IPS-15b (cell line): ENCODE results near the gene RNF141.

ENCODE experiments used
- H3K27me3 ChIP-seq: one replicate; pipeline ENCODE4 v1.6.1; 2013; ENCODE audit warnings: low read length; ENCODE audit not compliant: control insufficient read depth, insufficient read depth
- H3K36me3 ChIP-seq: one replicate; pipeline ENCODE4 v1.6.1; 2013; ENCODE audit warnings: low read length; ENCODE audit not compliant: control insufficient read depth, insufficient read depth
- H3K4me1 ChIP-seq: one replicate; pipeline ENCODE4 v1.6.1; 2013; ENCODE audit warnings: mild to moderate bottlenecking, low read length; ENCODE audit not compliant: control insufficient read depth, insufficient read depth
- H3K4me3 ChIP-seq: one replicate; pipeline ENCODE4 v1.5.1; 2013; ENCODE audit warnings: low read depth, low read length
- H3K9ac ChIP-seq: one replicate; pipeline ENCODE4 v1.6.1; 2013; ENCODE audit warnings: low read depth, mild to moderate bottlenecking, low read length
- H3K9me3 ChIP-seq: one replicate; pipeline ENCODE4 v1.6.1; 2013; ENCODE audit warnings: mild to moderate bottlenecking, low read length; ENCODE audit not compliant: control insufficient read depth, insufficient read depth

RNF141 gene

GRCh38 chr11:10558288-10558687, 17.3 kb upstream of the RNF141 start:
- Histone ChIP-seq H3K4me1 (peaks cover 2% of the 10 kb centered on the region), H3K27me3 (no peaks in the 10 kb centered on the region), H3K9me3 (no peaks in the 10 kb centered on the region), H3K4me3 (no peak overlapping the region), H3K36me3 (no peaks in the 10 kb centered on the region), H3K9ac (no peak overlapping the region)

DNA sequence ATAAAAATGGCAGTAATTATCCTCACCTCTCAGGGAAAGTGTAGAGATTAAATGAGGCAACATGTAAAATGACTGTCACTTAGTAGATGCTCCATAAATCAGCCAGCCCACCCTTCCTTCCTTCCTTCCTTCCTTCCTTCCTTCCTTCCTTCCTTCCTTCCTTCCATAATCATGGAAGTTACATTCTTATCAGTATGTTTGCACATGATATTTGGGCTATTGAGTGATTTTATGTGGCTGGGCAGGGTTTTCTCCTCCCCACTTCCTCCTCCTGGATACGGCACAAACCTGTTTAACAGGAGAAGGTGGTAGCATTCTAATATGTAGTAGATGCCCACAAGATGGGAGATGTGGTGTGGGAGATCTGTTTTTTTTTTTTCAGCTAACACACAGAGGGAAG, 15.6 kb upstream of the RNF141 start:
- Histone ChIP-seq H3K4me1 (peaks cover 2% of the 10 kb centered on the region), H3K27me3 (no peaks in the 10 kb centered on the region), H3K4me3 (no peak overlapping the region), H3K36me3 (no peaks in the 10 kb centered on the region), H3K9me3 (no peaks in the 10 kb centered on the region), H3K9ac (no peak overlapping the region)

- Histone ChIP-seq H3K9me3 (no peaks in the 10 kb centered on the region), H3K36me3 (no peaks in the 10 kb centered on the region), H3K27me3 (no peaks in the 10 kb centered on the region), H3K9ac (no peak overlapping the region), H3K4me1 (peaks cover 2% of the 10 kb centered on the region), H3K4me3 (no peak overlapping the region)
These were observed 10.9 kb upstream of the RNF141 start for GRCh38 chr11:10551845-10552352.

- Histone ChIP-seq H3K9me3 (no peaks in the 10 kb centered on the region), H3K9ac (no peak overlapping the region), H3K27me3 (no peaks in the 10 kb centered on the region), H3K4me3 (no peak overlapping the region), H3K36me3 (no peaks in the 10 kb centered on the region), H3K4me1 (peaks cover 2% of the 10 kb centered on the region)
These were observed 10.3 kb upstream of the RNF141 start for GRCh38 chr11:10551290-10551592.

GRCh38 chr11:10550503-10551289, 9.7 kb upstream of the RNF141 start:
- Histone ChIP-seq H3K4me3 (no peak overlapping the region), H3K4me1 (peaks cover 2% of the 10 kb centered on the region), H3K27me3 (no peaks in the 10 kb centered on the region), H3K9ac (no peak overlapping the region), H3K36me3 (no peaks in the 10 kb centered on the region), H3K9me3 (no peaks in the 10 kb centered on the region)

DNA sequence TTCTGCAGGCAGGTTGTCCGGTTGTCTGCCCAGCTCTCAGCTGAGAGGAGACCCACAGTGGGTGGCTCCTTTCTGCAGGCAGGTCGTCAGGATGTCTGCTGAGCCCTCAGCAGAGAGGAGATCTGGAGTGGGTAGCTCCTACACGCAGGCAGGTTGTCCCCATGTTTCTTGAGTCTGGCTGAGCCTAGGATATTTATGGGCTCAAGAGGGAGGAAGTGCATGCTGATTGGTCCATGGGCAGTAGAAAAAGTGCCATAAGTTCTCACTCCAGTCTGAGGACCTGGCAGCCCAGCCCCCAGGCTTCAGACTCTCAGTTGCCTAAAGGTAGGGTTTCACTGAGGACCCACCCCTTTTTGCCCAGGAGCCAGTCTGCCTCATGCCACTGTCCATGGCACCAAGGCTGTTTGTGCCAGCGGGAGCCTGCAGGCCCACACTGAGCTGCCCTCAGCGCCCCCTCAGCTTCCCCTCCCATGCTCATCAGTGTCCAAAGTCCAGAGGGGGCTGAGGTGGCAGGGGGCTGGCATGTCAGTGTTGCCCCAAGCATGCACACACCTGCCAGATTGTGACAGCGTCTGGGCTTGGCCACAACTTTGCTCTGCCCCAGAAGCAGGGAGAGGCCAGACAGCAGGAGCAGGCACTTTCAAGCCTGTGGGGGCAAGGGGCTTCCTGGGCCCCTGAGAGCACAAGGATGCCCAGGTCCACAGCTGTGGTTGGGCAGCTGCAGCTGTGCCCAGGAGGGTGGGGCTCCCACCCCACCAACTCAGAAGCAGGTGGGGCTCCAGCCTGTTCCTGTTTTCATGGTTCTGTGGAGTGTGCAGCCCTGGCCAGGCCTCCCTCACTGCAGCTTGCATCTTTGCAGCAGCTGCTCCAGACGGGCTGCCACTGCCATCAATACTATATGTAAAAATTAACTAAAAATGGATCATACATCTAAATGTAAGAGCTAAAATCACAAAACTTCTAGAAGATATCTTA, 3.8 kb upstream of the RNF141 start:
- H3K36me3 ChIP-seq = no peaks in the 10 kb centered on the region
- peaks cover 7% of the 10 kb centered on the region for H3K27me3 ChIP-seq
- H3K9ac ChIP-seq = no peak overlapping the region
- no peak overlapping the region for H3K4me3 ChIP-seq
- no peaks in the 10 kb centered on the region for H3K9me3 ChIP-seq
- H3K4me1 ChIP-seq = no peaks in the 10 kb centered on the region

DNA sequence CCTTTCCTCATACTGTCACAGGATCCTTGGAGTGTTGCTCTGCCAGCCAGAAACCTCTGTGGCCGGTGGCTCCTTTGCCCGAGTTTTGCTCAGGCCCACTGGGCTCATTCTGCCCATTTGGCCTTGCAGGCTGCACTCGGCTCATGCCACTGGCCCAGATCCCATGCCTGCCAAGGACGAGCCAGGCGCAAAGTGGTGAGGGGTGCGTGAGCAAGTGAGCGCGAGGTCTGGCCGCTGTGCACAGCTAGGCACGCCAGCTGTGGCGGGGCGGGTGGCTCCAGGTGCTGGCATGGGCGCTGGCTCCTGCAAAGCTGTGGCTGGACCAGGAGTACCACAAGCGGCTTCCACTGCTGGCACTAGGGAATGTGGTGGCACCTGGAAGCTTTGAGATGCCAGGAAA, 2.8 kb upstream of the RNF141 start:
- no peaks in the 10 kb centered on the region for H3K9me3 ChIP-seq
- H3K4me3 ChIP-seq = no peak overlapping the region
- no peaks in the 10 kb centered on the region for H3K4me1 ChIP-seq
- no peaks in the 10 kb centered on the region for H3K36me3 ChIP-seq
- peaks cover 7% of the 10 kb centered on the region for H3K27me3 ChIP-seq
- no peak overlapping the region for H3K9ac ChIP-seq

DNA sequence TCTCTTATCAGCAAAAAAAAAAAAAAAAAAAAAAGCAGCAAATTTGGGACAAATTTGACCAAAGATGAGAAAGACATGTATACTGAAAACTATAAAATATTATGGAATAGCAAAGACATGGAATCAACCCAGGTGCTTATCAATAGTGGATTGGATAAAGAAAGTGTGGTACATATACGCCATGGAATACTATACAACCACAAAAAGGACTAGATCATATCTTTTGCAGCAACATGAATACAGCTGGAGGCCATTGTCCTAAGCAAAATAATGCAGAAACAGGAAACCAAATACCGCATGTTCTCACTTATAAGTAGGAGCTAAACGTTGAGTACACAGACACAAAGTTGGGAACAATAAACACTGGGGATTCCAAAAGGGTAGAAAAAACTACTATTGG, 1.8 kb upstream of the RNF141 start:
- no peaks in the 10 kb centered on the region for H3K9me3 ChIP-seq
- H3K4me1 ChIP-seq = no peaks in the 10 kb centered on the region
- peaks cover 7% of the 10 kb centered on the region for H3K27me3 ChIP-seq
- no peaks in the 10 kb centered on the region for H3K36me3 ChIP-seq
- H3K4me3 ChIP-seq = no peak overlapping the region
- H3K9ac ChIP-seq = no peak overlapping the region

- Histone ChIP-seq H3K27me3 (peaks cover 7% of the 10 kb centered on the region), H3K9me3 (no peaks in the 10 kb centered on the region), H3K4me1 (no peaks in the 10 kb centered on the region), H3K36me3 (no peaks in the 10 kb centered on the region), H3K4me3 (peak overlapping the region; percentile 59), H3K9ac (no peak overlapping the region)
These were observed 559 bp upstream of the RNF141 start for GRCh38 chr11:10541561-10541930.

DNA sequence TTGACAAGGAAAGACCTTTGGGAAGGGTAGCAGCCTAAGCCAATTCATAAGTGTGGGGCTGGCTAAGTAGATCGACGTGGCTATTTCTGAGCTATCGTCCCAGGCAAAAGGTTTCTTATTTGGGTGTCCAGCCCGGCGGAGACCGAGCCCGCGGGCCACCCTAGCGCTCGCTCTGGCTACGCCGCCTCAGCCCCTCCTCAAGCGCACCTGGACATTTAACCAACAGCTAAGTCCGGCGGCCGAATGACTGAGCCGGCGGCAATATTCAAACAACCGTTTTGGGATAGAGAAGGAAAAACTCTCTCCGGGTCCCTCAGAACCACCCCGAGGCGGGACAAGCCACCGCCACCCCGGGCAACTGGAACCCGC, 457 bp downstream of the RNF141 start:
- H3K4me1 ChIP-seq = no peaks in the 10 kb centered on the region
- peaks cover 7% of the 10 kb centered on the region for H3K27me3 ChIP-seq
- peak overlapping the region; percentile 55 for H3K9ac ChIP-seq
- peak overlapping the region; percentile 83 for H3K4me3 ChIP-seq
- H3K36me3 ChIP-seq = no peaks in the 10 kb centered on the region
- no peaks in the 10 kb centered on the region for H3K9me3 ChIP-seq

GRCh38 chr11:10539339-10539738, 1.6 kb downstream of the RNF141 start:
- no peak overlapping the region for H3K4me3 ChIP-seq
- no peaks in the 10 kb centered on the region for H3K4me1 ChIP-seq
- peaks cover 7% of the 10 kb centered on the region for H3K27me3 ChIP-seq

DNA sequence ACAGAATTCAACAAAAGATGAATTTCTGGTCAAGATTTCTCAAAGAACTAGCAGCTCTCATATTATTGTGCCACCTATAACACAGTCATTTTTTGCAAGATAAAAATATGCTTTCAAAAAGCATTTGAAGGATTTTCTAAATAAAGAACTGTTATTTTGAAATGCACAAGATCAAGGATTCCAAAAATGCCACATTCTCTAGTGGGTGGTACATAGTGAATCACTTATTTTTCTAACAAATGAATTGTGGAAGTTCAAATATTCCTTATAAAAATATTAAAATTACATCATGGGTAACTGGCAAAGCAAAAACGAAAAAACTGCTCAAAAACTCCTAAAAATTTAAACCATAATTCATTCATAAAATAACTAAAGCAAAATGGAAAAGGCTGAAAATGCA, 2.1 kb downstream of the RNF141 start:
- H3K4me1 ChIP-seq = no peaks in the 10 kb centered on the region
- H3K4me3 ChIP-seq = no peak overlapping the region
- H3K27me3 ChIP-seq = peaks cover 7% of the 10 kb centered on the region
- H3K9me3 ChIP-seq = no peaks in the 10 kb centered on the region
- no peaks in the 10 kb centered on the region for H3K36me3 ChIP-seq
- H3K9ac ChIP-seq = no peak overlapping the region

More at GRCh38 chr11:10539339-10539738, 1.6 kb downstream of the RNF141 start:
- H3K9me3 ChIP-seq = no peaks in the 10 kb centered on the region
- no peak overlapping the region for H3K9ac ChIP-seq
- H3K36me3 ChIP-seq = no peaks in the 10 kb centered on the region
